GOT3 (cell line): Measurements from ENCODE around the gene ST7.
"Not testable (repeated sequence)": the region's sequence is repeated elsewhere in the genome, so short reads cannot be mapped to it uniquely, and the experiment has no call there.

Source experiments
- DNase-seq: peaks from one replicate; lab custom pipeline; 2025; ENCODE audit warnings: mixed read lengths; lab: John Stamatoyannopoulos, UW

ST7 gene, protein sequence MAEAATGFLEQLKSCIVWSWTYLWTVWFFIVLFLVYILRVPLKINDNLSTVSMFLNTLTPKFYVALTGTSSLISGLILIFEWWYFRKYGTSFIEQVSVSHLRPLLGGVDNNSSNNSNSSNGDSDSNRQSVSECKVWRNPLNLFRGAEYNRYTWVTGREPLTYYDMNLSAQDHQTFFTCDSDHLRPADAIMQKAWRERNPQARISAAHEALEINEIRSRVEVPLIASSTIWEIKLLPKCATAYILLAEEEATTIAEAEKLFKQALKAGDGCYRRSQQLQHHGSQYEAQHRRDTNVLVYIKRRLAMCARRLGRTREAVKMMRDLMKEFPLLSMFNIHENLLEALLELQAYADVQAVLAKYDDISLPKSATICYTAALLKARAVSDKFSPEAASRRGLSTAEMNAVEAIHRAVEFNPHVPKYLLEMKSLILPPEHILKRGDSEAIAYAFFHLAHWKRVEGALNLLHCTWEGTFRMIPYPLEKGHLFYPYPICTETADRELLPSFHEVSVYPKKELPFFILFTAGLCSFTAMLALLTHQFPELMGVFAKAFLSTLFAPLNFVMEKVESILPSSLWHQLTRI

GRCh38 chr7:116953372-116953905, at the start of gene ST7:
Gene ST7 (plus strand): TSS chr7:116953501. CDS start chr7:116953541, 40 bp downstream.
- DNase-seq, result no peak

- no peak for DNase-seq
Observed at GRCh38 chr7:116906391-116906790, 46.9 kb upstream of the ST7 start.

DNA sequence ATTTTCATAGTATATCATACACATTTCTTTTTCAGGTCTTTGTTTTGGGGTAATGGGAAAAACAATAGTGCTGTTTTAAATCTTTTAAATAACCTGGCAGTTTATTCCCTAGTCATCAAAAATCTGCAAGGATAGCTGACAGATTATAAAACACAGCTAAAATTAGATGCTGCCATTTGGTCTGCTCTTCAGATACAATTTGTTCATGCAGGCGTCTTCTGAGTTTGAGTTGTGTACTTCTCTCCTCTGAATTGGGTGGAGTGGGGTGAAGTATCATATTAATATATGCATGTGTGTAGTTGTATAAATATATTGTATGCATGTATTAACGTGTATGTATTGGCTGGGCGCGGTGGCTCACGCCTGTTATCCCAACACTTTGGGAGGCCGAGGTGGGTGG, 42.9 kb upstream of the ST7 start:
- DNase-seq, result no peak

- no peak for DNase-seq
Observed at GRCh38 chr7:116911801-116912200, 41.5 kb upstream of the ST7 start.

GRCh38 chr7:116912269-116912909, 40.9 kb upstream of the ST7 start:
- DNase-seq, result no peak

DNA sequence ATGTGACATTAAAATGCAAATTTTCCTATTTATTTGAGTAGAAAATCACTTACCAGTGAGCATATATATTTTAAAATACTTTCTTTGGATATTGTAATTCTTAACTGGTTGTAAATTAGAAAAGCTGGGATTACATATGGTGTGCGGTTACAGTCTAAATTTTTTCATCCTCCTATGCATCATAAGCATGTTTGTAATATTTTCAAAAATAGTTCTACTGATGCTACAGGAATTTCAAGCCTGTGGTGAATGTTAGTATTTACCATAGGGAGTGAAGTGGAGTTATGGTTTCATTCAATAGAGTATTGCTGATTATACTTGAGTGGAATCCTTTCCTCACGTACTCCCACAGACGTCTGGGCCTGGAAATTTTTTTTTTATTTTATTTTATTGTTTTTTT, 34.6 kb upstream of the ST7 start:
- no peak for DNase-seq

- no peak for DNase-seq
Observed at GRCh38 chr7:116920359-116920758, 32.9 kb upstream of the ST7 start.

- DNase-seq, result no peak
Observed at GRCh38 chr7:116922545-116922944, 30.8 kb upstream of the ST7 start.

DNA sequence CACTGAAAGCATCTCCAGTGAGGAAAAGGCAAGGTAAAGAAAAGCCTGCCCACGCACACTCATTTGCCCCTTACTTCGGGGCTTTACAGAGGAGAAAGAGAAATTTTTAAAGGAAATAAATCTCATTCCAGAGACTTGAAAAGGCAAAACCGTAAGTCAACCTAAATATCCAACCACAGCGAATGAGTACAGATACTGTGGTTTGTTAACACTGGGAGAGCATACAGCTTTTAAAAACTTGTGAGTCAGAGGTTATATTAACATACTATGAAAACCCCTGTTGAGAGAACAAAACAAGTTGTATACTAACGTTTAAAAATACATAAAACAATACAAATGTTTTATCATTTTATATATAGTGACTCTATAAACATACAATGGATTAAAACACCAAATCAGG, 28.6 kb upstream of the ST7 start:
- no peak for DNase-seq

- DNase-seq, result no peak
Observed at GRCh38 chr7:116929021-116929420, 24.3 kb upstream of the ST7 start.

DNA sequence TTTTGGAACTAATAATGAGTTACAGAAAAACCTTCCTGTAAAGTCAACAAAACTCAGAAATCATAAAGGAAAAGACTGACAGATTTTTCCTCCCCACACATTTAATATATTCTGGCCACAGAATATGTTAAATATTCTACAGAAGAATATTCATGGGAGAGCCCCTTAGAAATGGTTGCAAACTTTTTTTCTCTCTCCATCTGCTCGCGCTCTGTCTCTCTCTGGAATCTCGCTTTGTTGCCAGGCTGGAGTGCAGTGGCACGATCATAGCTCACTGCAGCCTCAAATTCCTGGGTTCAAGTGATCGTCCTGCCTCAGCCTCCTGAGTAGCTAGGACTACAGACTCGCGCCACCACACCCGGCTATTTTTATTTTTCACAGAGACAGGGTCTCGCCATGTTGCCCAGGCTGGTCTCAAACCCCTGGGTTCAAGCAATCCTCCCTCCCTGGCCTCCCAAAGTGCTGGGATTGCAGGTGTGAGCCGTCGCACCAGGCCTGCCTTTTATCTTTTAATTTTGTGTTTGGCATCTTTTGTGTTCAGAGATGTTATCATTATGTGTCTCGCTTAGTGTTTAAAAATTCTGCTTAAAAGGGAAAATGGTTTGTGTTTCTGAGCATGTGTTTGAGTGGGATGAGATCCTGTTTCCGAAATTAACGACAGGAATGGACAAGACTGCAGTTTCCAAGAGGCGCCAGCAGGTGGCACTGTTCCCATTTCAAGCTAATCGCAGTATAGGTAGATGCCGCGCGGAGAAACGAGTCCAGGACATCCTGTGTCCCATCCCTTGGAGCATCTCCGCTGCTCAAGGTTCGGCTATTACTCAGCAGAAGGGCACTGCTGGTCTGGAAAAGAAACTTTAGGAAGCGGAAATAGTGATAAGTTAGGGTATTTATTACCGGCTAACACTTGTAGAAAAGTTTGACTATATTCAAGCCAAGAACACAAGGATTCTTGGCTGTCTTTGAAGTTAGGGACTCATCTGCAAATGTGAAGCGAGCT, 23.1 kb upstream of the ST7 start:
- DNase-seq, result peak; percentile 9

GRCh38 chr7:116932566-116932965, 20.7 kb upstream of the ST7 start:
- DNase-seq, result no peak

GRCh38 chr7:116933465-116933864, 19.8 kb upstream of the ST7 start:
- DNase-seq, result no peak

- DNase-seq, result no peak
Observed at GRCh38 chr7:116934580-116934979, 18.7 kb upstream of the ST7 start.

DNA sequence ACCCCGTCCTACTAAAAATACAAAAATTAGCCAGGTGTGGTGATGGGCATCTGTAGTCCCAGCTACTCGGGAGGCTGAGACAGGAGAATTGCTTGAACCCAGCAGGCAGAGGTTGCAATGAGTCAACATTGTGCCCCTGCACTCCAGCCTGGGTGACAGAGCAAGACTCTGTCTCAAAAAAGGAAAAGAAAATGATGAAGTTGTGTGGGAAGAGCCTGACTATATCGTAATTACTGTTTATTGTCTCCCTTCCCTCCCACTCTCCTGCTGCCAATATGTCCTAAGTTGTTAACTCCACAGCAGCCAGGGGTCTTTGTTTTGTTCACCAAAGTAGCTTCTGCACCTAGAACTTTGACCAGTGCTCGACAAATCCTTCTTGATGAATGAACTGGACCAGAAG, 16.5 kb upstream of the ST7 start:
- DNase-seq, result not testable (repeated sequence)

DNA sequence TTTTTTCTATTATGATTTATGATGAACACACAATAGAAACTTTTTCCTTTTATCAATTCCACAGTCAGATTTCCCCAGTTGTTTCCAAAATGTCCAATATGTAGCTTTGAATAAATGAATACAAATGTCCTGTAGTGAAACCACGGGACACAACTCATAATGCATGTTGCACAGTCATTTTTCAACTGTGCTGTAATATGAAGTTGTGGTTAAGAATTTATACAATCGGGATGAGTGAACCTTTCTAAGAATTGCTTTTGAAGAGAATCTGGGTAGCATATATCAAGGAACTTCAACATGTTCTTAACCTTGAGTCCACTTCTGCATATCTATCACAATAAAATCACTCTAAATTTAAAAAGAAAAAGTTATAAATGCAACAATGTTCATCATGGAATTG, 14.6 kb upstream of the ST7 start:
- DNase-seq, result no peak

DNA sequence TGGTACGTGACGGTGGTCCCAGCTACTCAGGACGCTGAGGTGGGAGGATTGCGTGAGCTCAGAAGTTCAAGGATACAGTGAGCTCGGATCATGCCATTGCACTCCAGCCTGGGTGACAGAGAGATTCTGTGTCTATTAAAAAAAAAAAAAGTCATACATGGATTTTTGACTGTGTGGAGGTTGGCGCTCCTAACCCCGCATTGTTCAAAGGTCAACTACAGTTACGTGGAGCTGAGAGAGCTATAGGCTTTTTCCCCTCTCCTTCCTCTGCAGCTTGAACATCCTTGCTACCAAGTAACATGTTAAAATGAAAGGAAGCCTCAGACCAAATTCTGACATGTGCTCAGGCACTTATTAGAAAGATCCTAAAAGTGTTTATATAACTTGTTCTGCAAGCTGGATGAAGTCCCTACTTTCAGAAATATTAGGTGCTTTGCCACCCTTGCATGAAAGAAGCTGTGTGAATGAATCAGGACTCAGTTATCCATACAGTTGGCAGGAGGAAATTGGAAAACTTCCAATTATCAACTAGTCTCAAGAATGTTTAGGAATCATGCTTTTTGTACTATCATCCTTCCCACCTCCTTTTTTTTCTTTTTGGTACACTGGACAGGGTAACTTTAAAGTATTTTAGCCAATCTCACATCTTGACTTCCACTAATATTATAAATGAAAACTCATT, 12.5 kb upstream of the ST7 start:
- DNase-seq, result no peak

DNA sequence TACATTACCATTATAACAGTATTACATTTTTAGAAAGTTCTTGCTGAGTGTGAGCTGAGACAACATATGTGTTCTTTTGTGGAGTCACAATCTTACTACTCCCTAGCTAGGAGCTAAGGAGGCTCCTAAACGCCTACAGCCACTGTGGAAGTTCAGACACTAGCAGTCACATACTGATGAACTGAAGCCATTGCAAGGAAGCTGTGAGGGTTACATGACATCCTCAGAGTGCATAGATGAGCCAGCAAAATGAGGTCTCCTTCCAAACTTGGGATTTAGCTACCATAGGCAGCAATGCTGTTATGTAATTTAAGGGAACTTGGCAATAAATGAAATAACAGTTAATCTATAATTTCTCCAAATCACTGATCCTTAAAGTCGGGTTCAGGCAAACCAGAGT, 10.8 kb upstream of the ST7 start:
- no peak for DNase-seq

- no peak for DNase-seq
Observed at GRCh38 chr7:116948934-116949333, 4.4 kb upstream of the ST7 start.

DNA sequence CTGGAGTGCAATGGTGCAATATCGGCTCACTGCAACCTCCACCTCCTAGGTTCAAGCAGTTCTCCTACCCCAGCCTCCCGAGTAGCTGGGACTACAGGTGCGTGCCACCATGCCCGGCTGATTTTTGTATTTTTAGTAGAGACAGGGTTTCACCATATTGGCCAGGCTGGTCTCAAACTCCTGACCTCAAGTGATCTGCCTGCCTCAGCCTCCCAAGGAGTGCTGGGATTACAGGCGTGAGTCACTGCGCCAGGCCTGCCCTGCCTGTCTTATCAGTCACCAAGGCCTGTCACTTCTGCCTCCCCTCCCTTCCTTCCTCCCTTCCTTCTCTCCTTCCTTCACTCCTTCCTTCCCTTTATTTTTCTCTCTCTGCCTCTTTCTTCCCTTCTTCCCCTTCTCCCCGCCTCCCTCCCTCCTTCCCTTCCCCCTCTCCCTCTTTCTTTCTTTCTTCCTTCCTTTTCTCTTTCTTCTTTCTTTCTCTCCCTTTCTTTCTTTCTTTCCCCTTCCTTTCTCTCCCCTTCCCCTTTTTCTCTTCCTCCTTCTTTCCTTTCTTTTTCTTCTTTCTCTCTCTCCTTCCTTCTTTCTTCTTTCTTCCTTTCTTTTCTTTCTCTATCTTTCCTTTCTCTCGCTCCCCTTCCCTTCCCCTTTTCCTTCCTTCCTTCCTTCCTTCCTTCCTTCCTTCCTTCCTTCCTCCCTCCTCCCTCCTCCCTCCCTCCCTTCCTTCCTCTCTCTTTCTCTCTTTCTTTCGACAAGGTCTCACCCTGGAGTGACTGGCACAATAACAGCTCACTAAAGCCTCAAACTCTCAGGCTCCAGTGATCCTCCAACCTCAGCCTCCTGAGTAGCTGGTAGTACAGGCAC, 3.1 kb upstream of the ST7 start:
- DNase-seq, result no peak
